Keratinocyte (primary cell): ENCODE data around the gene JMJD1C. TPM values are rescaled to one million over a fixed set of nuclear protein-coding genes. Genes with fewer than 3 reads are reported as not detected.

Source experiments
- DNase-seq: peaks from one replicate; pipeline ENCODE4 v3.0.0-alpha.2; 2011; ENCODE audit warnings: low read depth, missing footprints, low spot score
- FAIRE-seq: peaks from 2 replicates; lab custom pipeline; 2011; peaks lifted over from hg19 to GRCh38; lab: Jason Lieb, UNC
- H2AFZ ChIP-seq: 2 replicates; pipeline ENCODE4 v1.6.0; 2012; ENCODE audit warnings: low read length, control low read depth, inconsistent platforms; ENCODE audit not compliant: control insufficient read depth
- H3K27ac ChIP-seq: 2 replicates; pipeline ENCODE4 v1.5.1; 2011; ENCODE audit warnings: low read length; ENCODE audit not compliant: control insufficient read depth, insufficient read depth
- H3K27me3 ChIP-seq: 3 replicates; pipeline ENCODE4 v1.6.0; 2011; ENCODE audit warnings: low read length; ENCODE audit not compliant: control insufficient read depth, insufficient read depth; ENCODE audit errors: extremely low read depth
- H3K36me3 ChIP-seq, 2 experiments: 2 replicates in 1 of 2; 3 replicates in 1 of 2; pipeline ENCODE4 v1.5.1; 2011; ENCODE audit warnings: low read length in 2 of 2, mild to moderate bottlenecking in 1 of 2; ENCODE audit not compliant: control insufficient read depth in 2 of 2, insufficient read depth in 2 of 2; ENCODE audit errors: extremely low read depth in 1 of 2
- H3K4me1 ChIP-seq: 3 replicates; pipeline ENCODE4 v1.5.1; 2011; ENCODE audit warnings: low read length; ENCODE audit not compliant: control insufficient read depth, insufficient read depth; ENCODE audit errors: extremely low read depth
- H3K4me2 ChIP-seq: 3 replicates; pipeline ENCODE4 v1.6.0; 2011; ENCODE audit warnings: low read depth, low read length; ENCODE audit not compliant: control insufficient read depth, insufficient read depth; ENCODE audit errors: extremely low read depth
- H3K4me3 ChIP-seq, 3 experiments: fragments of 200-600 bp in 1 of 3; sonication (generic) in 1 of 3; 2 replicates in 2 of 3; 3 replicates in 1 of 3; pipeline ENCODE4 v1.5.1; 2011 to 2016; ENCODE audit warnings: low read length in 3 of 3, mild to moderate bottlenecking in 3 of 3, control low read depth in 2 of 3, inconsistent platforms in 1 of 3, low read depth in 1 of 3, mixed read lengths in 1 of 3, mixed run types in 1 of 3, moderate library complexity in 1 of 3; ENCODE audit not compliant: control insufficient read depth in 2 of 3, insufficient read depth in 2 of 3; ENCODE audit errors: extremely low read depth in 1 of 3
- H3K79me2 ChIP-seq: 2 replicates; pipeline ENCODE4 v1.6.0; 2012; ENCODE audit warnings: low read length; ENCODE audit not compliant: control insufficient read depth, insufficient read depth
- H3K9ac ChIP-seq: 3 replicates; pipeline ENCODE4 v1.6.0; 2011; ENCODE audit warnings: low read length; ENCODE audit not compliant: control insufficient read depth, insufficient read depth; ENCODE audit errors: extremely low read depth
- H3K9me1 ChIP-seq: 3 replicates; pipeline ENCODE4 v1.6.0; 2011; ENCODE audit warnings: low read length; ENCODE audit not compliant: control insufficient read depth, insufficient read depth; ENCODE audit errors: extremely low read depth
- H3K9me3 ChIP-seq: 2 replicates; pipeline ENCODE4 v1.5.1; 2012; ENCODE audit warnings: low read depth, low read length; ENCODE audit not compliant: control insufficient read depth
- H4K20me1 ChIP-seq: 3 replicates; pipeline ENCODE4 v1.6.0; 2011; ENCODE audit warnings: low read length; ENCODE audit not compliant: control insufficient read depth, insufficient read depth; ENCODE audit errors: extremely low read depth
- CTCF ChIP-seq, 3 experiments: IDR thresholded peaks in 1 of 3; conservative IDR thresholded peaks in 1 of 3; optimal IDR thresholded peaks in 1 of 3; 2 replicates in 2 of 3; 3 replicates in 1 of 3; pipeline versions ENCODE3 to v1.5.1; 2011; ENCODE audit warnings: low read length in 3 of 3, mild to moderate bottlenecking in 3 of 3, moderate library complexity in 2 of 3, control low read depth in 1 of 3, inconsistent platforms in 1 of 3; ENCODE audit not compliant: insufficient read depth in 2 of 3; ENCODE audit errors: extremely low read depth in 1 of 3
- EZH2 ChIP-seq: IDR thresholded peaks from one replicate; pipeline ENCODE4 v1.6.1; 2012; ENCODE audit warnings: inconsistent platforms, mild to moderate bottlenecking, low read length, moderate library complexity
- dilution Hi-C: fragments of 300-500 bp; cut with MboI; formaldehyde crosslinking; loops from one replicate; pipeline ENCODE4 v1.7.0; 2020; ENCODE audit warnings: low sequenced_read_pairs; ENCODE audit not compliant: extremely low pct_ligation_motif_present
- polyA plus RNA-seq, 5 experiments: library from polyadenylated mRNA; depleted of rRNA in 3 of 5; stranded (reverse) in 3 of 5; stranded (forward) in 1 of 5; unstranded in 1 of 5; fragments of >200 nt; gene quantifications; 1 replicate in 1 of 5; 2 replicates in 3 of 5; 3 replicates in 1 of 5; pipeline versions ENCODE4 v1.2.1 to v1.2.3, GENCODE V29; 2011 to 2012; ENCODE audit warnings: missing spikeins in 2 of 5, low read depth in 1 of 5, low replicate concordance in 1 of 5

Gene JMJD1C
- polyA plus RNA-seq, 1 donor (not counting 4 experiments of a cell fraction or from before 2014, with no cell fraction given) = 38.2 TPM

GRCh38 chr10:63365976-63366765 lies 99.6 kb downstream of the JMJD1C start:
- dilution Hi-C loops = no loop called here
- no peaks in the 10 kb centered on the region for H3K4me1 ChIP-seq
- no peaks in the 10 kb centered on the region for H3K9me1 ChIP-seq
- H4K20me1 ChIP-seq = no peaks in the 10 kb centered on the region
- DNase-seq = no peak
- no peak for TF ChIP-seq CTCF (optimal IDR thresholded peaks at IDR 0.05 in 1 of 3, IDR thresholded peaks at IDR 0.05 in 1 of 3, conservative IDR thresholded peaks at IDR 0.05 in 1 of 3; ENCODE audit: extremely low read depth in 1 of 3, insufficient read depth in 2 of 3, low read length in 3 of 3)
- TF ChIP-seq EZH2 = no peak
- no peaks in the 10 kb centered on the region for H3K9me3 ChIP-seq
- no peak overlapping the region for H3K4me3 ChIP-seq
- H3K27me3 ChIP-seq = no peaks in the 10 kb centered on the region
- no peak overlapping the region for H3K27ac ChIP-seq
- H2AFZ ChIP-seq = no peak overlapping the region
- FAIRE-seq = peak; percentile 5
- H3K36me3 ChIP-seq = no peaks in the 10 kb centered on the region
- no peak overlapping the region for H3K9ac ChIP-seq
- peaks cover 8% of the 10 kb centered on the region for H3K79me2 ChIP-seq
- H3K4me2 ChIP-seq = no peak overlapping the region

- Histone ChIP-seq H3K9me3 (no peaks in the 10 kb centered on the region), H3K27me3 (no peaks in the 10 kb centered on the region), H3K4me1 (no peaks in the 10 kb centered on the region), H4K20me1 (no peaks in the 10 kb centered on the region), H3K79me2 (peaks cover 10% of the 10 kb centered on the region), H3K4me3 (no peak overlapping the region), H3K27ac (no peak overlapping the region), H3K9me1 (no peaks in the 10 kb centered on the region), H3K9ac (no peak overlapping the region), H3K36me3 (no peaks in the 10 kb centered on the region), H2AFZ (no peak overlapping the region), H3K4me2 (no peak overlapping the region)
- FAIRE-seq (no peak), DNase-seq (no peak)
- TF ChIP-seq CTCF (optimal IDR thresholded peaks at IDR 0.05 in 1 of 3, IDR thresholded peaks at IDR 0.05 in 1 of 3, conservative IDR thresholded peaks at IDR 0.05 in 1 of 3; ENCODE audit: extremely low read depth in 1 of 3, insufficient read depth in 2 of 3, low read length in 3 of 3) (no peak), EZH2 (no peak)
- dilution Hi-C loops = no loop called here
Measured at GRCh38 chr10:63364918-63365317, 100.9 kb downstream of the JMJD1C start.
